Neural cell (in vitro differentiated cells): ENCODE data around the gene SFMBT2. TPM values are rescaled to one million over a fixed set of nuclear protein-coding genes. Genes with fewer than 3 reads are reported as not detected.

Experiments used
- H2AFZ ChIP-seq: fragments of 200-600, 300-800 bp; sonication (generic), shearing (Covaris generic); 2 replicates; pipeline ENCODE4 v1.6.0; 2014; ENCODE audit warnings: low read depth, mild to moderate bottlenecking, antibody characterized with exemption, low read length, moderate library complexity
- H3F3A ChIP-seq: fragments of 200-600 bp; shearing (Covaris generic); 2 replicates; pipeline ENCODE4 v1.6.1; 2016; ENCODE audit warnings: mild to moderate bottlenecking, moderate library complexity, mixed read lengths, antibody characterized with exemption, low read length; ENCODE audit not compliant: insufficient read depth, poor library complexity, severe bottlenecking
- H3K27ac ChIP-seq: fragments of 200-600, 300-800 bp; sonication (generic), shearing (Covaris generic); 2 replicates; pipeline ENCODE4 v1.5.1; 2014; ENCODE audit warnings: mild to moderate bottlenecking, low read length, moderate library complexity
- H3K27me3 ChIP-seq: fragments of 300-800, 200-600 bp; sonication (generic), shearing (Covaris generic); 2 replicates; pipeline ENCODE4 v1.6.0; 2014; ENCODE audit warnings: mild to moderate bottlenecking, low read depth, low read length, moderate library complexity; ENCODE audit not compliant: insufficient read depth
- H3K36me3 ChIP-seq: fragments of 300-800, 200-600 bp; sonication (generic), shearing (Covaris generic); 2 replicates; pipeline ENCODE4 v1.5.1; 2014; ENCODE audit warnings: mild to moderate bottlenecking, antibody characterized with exemption, low read length, moderate library complexity; ENCODE audit not compliant: insufficient read depth
- H3K4me2 ChIP-seq: fragments of 300-800, 200-600 bp; sonication (generic), shearing (Covaris generic); 2 replicates; pipeline ENCODE4 v1.6.0; 2014; ENCODE audit warnings: mild to moderate bottlenecking, low read length
- H3K4me3 ChIP-seq: fragments of 300-800, 200-600 bp; sonication (generic), shearing (Covaris generic); 2 replicates; pipeline ENCODE4 v1.5.1; 2014; ENCODE audit warnings: mild to moderate bottlenecking, low read length, moderate library complexity
- H3K79me2 ChIP-seq: fragments of 200-600 bp; shearing (Covaris generic); replicated peaks from 2 replicates; pipeline ENCODE4 v1.6.0; 2014; ENCODE audit warnings: mild to moderate bottlenecking, low read length, moderate library complexity; ENCODE audit not compliant: insufficient read depth
- H3K9ac ChIP-seq: fragments of 300-800, 200-600 bp; sonication (generic), shearing (Covaris generic); 2 replicates; pipeline ENCODE4 v1.6.1; 2016; ENCODE audit warnings: mild to moderate bottlenecking, low read length, mixed read lengths
- H3K9me2 ChIP-seq: fragments of 200-600 bp; shearing (Covaris generic); 2 replicates; pipeline ENCODE4 v1.6.1; 2016; ENCODE audit warnings: mild to moderate bottlenecking, low read length, mixed read lengths; ENCODE audit not compliant: insufficient read depth
- H3K9me3 ChIP-seq: fragments of 200-600, 300-800 bp; sonication (generic), shearing (Covaris generic); 2 replicates; pipeline ENCODE4 v1.6.1; 2016; ENCODE audit warnings: mild to moderate bottlenecking, mixed run types, low read length, moderate library complexity, mixed read lengths
- H4K20me1 ChIP-seq: fragments of 200-600 bp; shearing (Covaris generic); 2 replicates; pipeline ENCODE4 v1.6.1; 2016; ENCODE audit warnings: mild to moderate bottlenecking, mixed run types; ENCODE audit not compliant: insufficient read depth
- CTCF ChIP-seq: fragments of 450-650 bp; IDR thresholded peaks from 2 replicates; pipeline ENCODE4 v1.5.1; 2014; ENCODE audit warnings: antibody characterized with exemption, mild to moderate bottlenecking, moderate library complexity; ENCODE audit not compliant: poor library complexity, severe bottlenecking
- EP300 ChIP-seq: fragments of 450-650 bp; conservative IDR thresholded peaks from 2 replicates; pipeline ENCODE4 v1.6.1; 2014; ENCODE audit warnings: antibody characterized with exemption, mild to moderate bottlenecking, moderate library complexity; ENCODE audit not compliant: poor library complexity, severe bottlenecking
- EZH2 ChIP-seq: fragments of 200-600, 300-800 bp; shearing (Covaris generic), sonication (generic); IDR thresholded peaks from 2 replicates; pipeline ENCODE4 v1.6.1; 2014; ENCODE audit warnings: antibody characterized with exemption, low read length, borderline replicate concordance, mild to moderate bottlenecking; ENCODE audit not compliant: insufficient read depth, poor library complexity, severe bottlenecking
- MXI1 ChIP-seq: fragments of 450-650 bp; conservative IDR thresholded peaks from 2 replicates; pipeline ENCODE4 v1.6.1; 2014; ENCODE audit warnings: antibody characterized with exemption, mild to moderate bottlenecking; ENCODE audit not compliant: poor library complexity, severe bottlenecking
- POLR2AphosphoS5 ChIP-seq: IDR thresholded peaks from 2 replicates; pipeline ENCODE4 v1.6.1; 2012
- RAD21 ChIP-seq: fragments of 450-650 bp; conservative IDR thresholded peaks from 2 replicates; pipeline ENCODE4 v1.6.1; 2014; ENCODE audit warnings: antibody characterized with exemption, mild to moderate bottlenecking, moderate library complexity
- REST ChIP-seq: IDR thresholded peaks from 2 replicates; pipeline ENCODE4 v1.6.1; 2012; ENCODE audit warnings: borderline replicate concordance
- SMC3 ChIP-seq: fragments of 450-650 bp; conservative IDR thresholded peaks from 2 replicates; pipeline ENCODE4 v1.6.1; 2014; ENCODE audit warnings: antibody characterized with exemption, mild to moderate bottlenecking, moderate library complexity; ENCODE audit not compliant: poor library complexity
- TAF1 ChIP-seq: IDR thresholded peaks from 2 replicates; pipeline ENCODE4 v1.6.1; 2012; ENCODE audit warnings: low read depth
- polyA plus RNA-seq: library from polyadenylated mRNA; depleted of rRNA; stranded (reverse); fragments of >200 nt; gene quantifications from 2 replicates; pipeline ENCODE4 v1.2.3, GENCODE V29; 2014

The SFMBT2 gene
- polyA plus RNA-seq, 1 donor from 2014 or later, result 1.3 TPM

GRCh38 chr10:7199152-7199760, 211.6 kb downstream of the SFMBT2 start:
- Histone ChIP-seq H2AFZ (no peak overlapping the region), H3K4me2 (no peak overlapping the region), H3K9me3 (peaks cover 5% of the 10 kb centered on the region), H3K36me3 (no peaks in the 10 kb centered on the region), H3K79me2 (no peaks in the 10 kb centered on the region), H3K27me3 (no peaks in the 10 kb centered on the region), H4K20me1 (no peaks in the 10 kb centered on the region), H3K4me3 (no peak overlapping the region), H3K9me2 (no peaks in the 10 kb centered on the region), H3K9ac (no peak overlapping the region), H3F3A (no peaks in the 10 kb centered on the region), H3K27ac (no peak overlapping the region)
- TF ChIP-seq SMC3, result no peak
- no peak for TF ChIP-seq RAD21

- Histone ChIP-seq H4K20me1 (no peaks in the 10 kb centered on the region), H3K36me3 (no peaks in the 10 kb centered on the region)
These were observed 214.6 kb downstream of the SFMBT2 start for GRCh38 chr10:7196284-7196683.

More at GRCh38 chr10:7196284-7196683, 214.6 kb downstream of the SFMBT2 start:
- no peak overlapping the region for H3K9ac ChIP-seq
- no peak overlapping the region for H2AFZ ChIP-seq
- no peaks in the 10 kb centered on the region for H3K27me3 ChIP-seq
- no peaks in the 10 kb centered on the region for H3F3A ChIP-seq
- H3K4me3 ChIP-seq, result no peak overlapping the region
- TF ChIP-seq TAF1 (no peak), EZH2 (no peak), CTCF (no peak), MXI1 (no peak), EP300 (no peak), SMC3 (no peak), RAD21 (no peak), REST (no peak), POLR2AphosphoS5 (no peak)
- H3K9me2 ChIP-seq, result no peaks in the 10 kb centered on the region
- H3K4me2 ChIP-seq, result no peak overlapping the region
- no peak overlapping the region for H3K27ac ChIP-seq
- peaks cover 5% of the 10 kb centered on the region for H3K9me3 ChIP-seq
- no peaks in the 10 kb centered on the region for H3K79me2 ChIP-seq
